HL-60 (cell line): ENCODE measurements around the gene SURF2.

Experiments used
- DNase-seq, 2 experiments: peaks; one replicate each; pipeline ENCODE4 v3.0.0-alpha.2; 2010 to 2020; ENCODE audit warnings: low read depth in 1 of 2, low spot score in 1 of 2
- H3K27ac ChIP-seq: fragments of 250-450 bp; sonication (Bioruptor Pico); replicated peaks from 2 replicates; pipeline ENCODE4 v1.5.1; 2020; ENCODE audit warnings: mild to moderate bottlenecking, moderate library complexity
- H3K27me3 ChIP-seq: fragments of 250-450 bp; sonication (Bioruptor Pico); 2 replicates; pipeline ENCODE4 v1.5.1; 2021; ENCODE audit warnings: mild to moderate bottlenecking, moderate library complexity; ENCODE audit not compliant: insufficient read depth, poor library complexity, severe bottlenecking
- H3K4me3 ChIP-seq: replicated peaks from 2 replicates; pipeline ENCODE4 v1.5.1; 2011; ENCODE audit warnings: mild to moderate bottlenecking, control low read depth, low read length; ENCODE audit not compliant: insufficient read depth
- CTCF ChIP-seq: IDR thresholded peaks from one replicate; pipeline ENCODE4 v1.5.1; 2011; ENCODE audit warnings: low read length, control low read depth, inconsistent platforms; ENCODE audit not compliant: insufficient read depth
- GABPA ChIP-seq: IDR thresholded peaks from 2 replicates; pipeline ENCODE4 v1.6.1; 2012; ENCODE audit warnings: low read depth
- POLR2AphosphoS5 ChIP-seq: IDR thresholded peaks from 2 replicates; pipeline ENCODE4 v1.6.1; 2012; ENCODE audit warnings: low read depth
- REST ChIP-seq: IDR thresholded peaks from 2 replicates; pipeline ENCODE4 v1.6.1; 2012; ENCODE audit warnings: low read depth; ENCODE audit not compliant: insufficient replicate concordance
- SPI1 ChIP-seq: IDR thresholded peaks from 2 replicates; pipeline ENCODE4 v1.6.1; 2012; ENCODE audit warnings: low read depth, mild to moderate bottlenecking, borderline replicate concordance

The SURF2 gene

GRCh38 chr9:133387680-133388079 is 31.3 kb downstream of the SURF2 start:
- no peak overlapping the region for H3K4me3 ChIP-seq
- TF ChIP-seq CTCF (no peak), SPI1 (no peak), REST (no peak)
- H3K27me3 ChIP-seq: no peaks in the 10 kb centered on the region
- H3K27ac ChIP-seq: no peak overlapping the region
- DNase-seq: no peak

- TF ChIP-seq CTCF (no peak), REST (no peak), GABPA (no peak), SPI1 (no peak), POLR2AphosphoS5 (no peak)
These were observed 32.7 kb downstream of the SURF2 start for GRCh38 chr9:133389025-133389557.

GRCh38 chr9:133389562-133389961 is 33.2 kb downstream of the SURF2 start:
- no peak for DNase-seq
- Histone ChIP-seq H3K27me3 (no peaks in the 10 kb centered on the region), H3K4me3 (no peak overlapping the region), H3K27ac (no peak overlapping the region)
- TF ChIP-seq SPI1: no peak
- no peak for TF ChIP-seq CTCF
- TF ChIP-seq REST: no peak
- no peak for TF ChIP-seq GABPA
- no peak for TF ChIP-seq POLR2AphosphoS5

More at GRCh38 chr9:133389025-133389557, 32.7 kb downstream of the SURF2 start:
- H3K4me3 ChIP-seq: no peak overlapping the region
- no peak for DNase-seq
- no peaks in the 10 kb centered on the region for H3K27me3 ChIP-seq
- no peak overlapping the region for H3K27ac ChIP-seq
